GM19438 (cell line): Measurements from ENCODE around the gene NEUROD2.
"Not testable (repeated sequence)": the region's sequence is repeated elsewhere in the genome, so short reads cannot be mapped to it uniquely, and the experiment has no call there.

Experiments used
- ATAC-seq: cut with Tn5 transposase; IDR thresholded peaks from one replicate; pipeline ENCODE4 v1.9.1; 2021; ENCODE audit warnings: low read depth; ENCODE audit not compliant: unreplicated experiment

Gene NEUROD2

DNA sequence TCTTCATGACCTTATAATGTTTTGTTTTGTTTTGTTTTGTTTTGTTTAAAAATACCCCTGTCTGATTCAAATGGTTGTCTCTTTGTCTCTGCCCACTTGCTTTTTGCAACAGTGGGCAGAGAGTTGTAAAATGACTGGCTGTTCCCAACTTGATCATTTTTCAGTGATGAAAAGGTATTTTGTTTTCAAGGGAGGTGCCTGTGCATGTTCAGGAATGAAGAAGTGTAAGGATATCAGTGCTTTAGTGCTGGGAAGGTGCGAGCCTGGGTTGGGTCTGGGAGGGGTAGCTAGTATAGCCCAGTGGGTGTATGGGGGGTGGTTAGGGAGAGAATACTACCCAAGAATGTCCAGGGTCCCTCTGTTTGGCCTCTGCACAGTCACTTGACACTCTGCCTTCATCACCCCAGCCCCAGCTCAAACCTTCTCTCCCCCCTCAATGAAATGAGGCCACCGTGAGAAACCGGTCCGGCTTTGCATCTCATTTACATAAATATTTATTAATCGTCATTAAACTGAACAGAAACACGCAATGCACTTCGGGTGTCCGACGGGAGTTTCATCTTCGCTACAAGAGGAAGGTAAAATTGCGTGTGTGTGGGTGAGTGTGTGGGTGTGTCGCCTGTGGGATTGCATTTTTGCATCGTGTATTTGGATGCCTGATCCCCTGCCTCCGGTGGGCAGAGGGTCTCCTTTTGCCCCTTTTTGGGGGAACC is 4.3 kb downstream of the NEUROD2 start:
- ATAC-seq, result no peak

DNA sequence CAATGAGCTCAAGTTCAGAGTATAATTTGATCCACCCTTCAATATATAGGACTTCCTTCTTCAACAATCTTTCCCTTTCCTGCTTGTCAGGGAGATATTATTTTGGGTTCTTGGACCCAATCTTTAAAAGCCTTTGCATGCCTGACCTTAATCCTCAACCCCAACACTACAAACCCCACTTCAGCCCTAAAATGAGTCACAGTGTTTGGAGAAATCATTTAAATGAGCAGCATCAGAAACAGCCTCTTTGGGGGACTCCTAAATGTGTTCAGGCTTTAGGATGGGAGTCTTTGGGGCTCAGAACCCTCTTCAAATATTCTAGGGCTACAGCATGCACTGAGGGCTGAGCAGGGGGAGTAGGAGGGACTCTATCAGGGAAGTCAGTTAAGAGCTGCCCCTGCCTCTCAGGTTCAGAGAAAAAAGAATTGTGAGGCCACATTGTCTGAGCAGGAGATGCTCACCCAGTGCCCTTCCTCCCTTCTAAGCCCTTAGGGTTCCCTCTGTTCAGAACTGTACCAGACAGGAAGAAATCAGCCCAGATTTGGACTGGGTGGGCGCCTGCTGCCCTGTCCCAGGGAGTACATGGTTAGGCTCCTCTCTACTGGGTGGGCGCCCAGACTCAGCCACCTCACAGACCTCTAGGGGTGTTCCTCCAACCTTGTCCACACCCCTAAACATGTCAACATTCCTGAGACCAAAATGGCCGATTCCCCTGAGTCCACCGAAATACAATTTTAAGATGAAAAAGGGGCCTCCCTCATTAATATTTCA is 5.0 kb downstream of the NEUROD2 start:
- no peak for ATAC-seq

DNA sequence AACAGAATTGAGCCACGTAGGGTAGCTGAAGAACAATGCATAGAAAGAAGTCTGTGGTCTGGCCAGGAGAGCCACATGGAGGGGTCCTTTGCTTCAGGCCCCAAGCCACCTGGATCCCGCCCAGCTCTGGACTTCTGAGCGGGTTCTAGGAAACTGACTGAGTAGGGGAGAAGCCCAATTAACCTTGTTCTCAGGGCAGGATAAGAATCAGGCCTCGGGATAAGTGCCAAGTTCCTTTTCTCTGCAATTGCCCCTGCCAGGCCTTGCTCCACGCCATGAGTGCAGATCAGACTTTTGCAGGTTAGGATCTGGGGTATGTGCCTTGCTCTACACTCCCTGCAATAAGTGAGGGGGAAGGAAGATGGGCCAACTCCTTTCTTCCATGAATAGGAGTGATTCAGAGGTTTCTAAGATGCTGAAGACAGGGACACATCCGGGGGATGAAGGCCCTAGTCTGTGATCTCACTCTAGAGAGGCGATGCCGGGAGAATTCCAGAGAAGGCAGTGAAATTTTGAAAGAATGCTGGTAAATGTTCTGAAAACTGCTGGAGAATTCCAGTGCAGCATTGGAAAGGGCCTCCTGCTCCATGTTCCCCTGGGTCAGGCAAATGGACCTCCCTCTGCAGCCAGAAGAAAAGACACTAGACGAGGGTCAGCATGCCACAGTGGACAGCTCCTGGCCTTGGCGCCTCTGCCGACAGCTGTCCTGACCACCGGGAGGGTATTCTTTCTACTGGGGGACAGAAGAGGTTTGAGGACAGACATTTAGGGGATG is 5.8 kb downstream of the NEUROD2 start:
- ATAC-seq, result no peak

DNA sequence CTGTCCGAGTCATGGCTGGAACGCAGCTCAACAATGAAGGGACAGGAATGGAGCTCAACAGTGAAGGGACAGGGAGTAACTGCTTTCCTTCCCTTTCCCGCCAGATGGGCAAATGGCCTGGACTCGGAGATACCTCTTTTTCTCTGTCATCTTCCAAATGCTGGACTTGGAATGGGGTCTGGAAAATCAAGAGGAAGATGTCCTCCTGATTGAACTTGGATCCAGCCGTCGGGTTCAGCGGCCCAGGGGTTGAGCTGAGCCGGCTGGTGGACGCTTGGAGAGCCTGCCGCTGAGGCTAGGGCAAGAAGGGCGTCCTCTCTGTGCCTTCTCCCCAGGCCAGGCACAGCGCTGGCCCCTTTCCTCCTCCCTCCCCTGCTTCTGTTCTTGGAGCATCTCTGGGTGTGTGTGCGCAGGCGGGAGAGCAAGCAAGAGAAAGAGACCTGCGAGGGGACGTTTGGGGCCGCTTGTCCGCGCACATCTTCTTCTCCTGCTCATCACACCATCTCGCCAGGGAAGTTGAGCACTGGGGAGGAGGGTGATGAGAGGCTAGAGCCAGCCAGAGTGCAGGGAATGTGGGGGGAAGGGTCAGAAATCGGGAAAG is 6.6 kb downstream of the NEUROD2 start:
- ATAC-seq, result no peak

DNA sequence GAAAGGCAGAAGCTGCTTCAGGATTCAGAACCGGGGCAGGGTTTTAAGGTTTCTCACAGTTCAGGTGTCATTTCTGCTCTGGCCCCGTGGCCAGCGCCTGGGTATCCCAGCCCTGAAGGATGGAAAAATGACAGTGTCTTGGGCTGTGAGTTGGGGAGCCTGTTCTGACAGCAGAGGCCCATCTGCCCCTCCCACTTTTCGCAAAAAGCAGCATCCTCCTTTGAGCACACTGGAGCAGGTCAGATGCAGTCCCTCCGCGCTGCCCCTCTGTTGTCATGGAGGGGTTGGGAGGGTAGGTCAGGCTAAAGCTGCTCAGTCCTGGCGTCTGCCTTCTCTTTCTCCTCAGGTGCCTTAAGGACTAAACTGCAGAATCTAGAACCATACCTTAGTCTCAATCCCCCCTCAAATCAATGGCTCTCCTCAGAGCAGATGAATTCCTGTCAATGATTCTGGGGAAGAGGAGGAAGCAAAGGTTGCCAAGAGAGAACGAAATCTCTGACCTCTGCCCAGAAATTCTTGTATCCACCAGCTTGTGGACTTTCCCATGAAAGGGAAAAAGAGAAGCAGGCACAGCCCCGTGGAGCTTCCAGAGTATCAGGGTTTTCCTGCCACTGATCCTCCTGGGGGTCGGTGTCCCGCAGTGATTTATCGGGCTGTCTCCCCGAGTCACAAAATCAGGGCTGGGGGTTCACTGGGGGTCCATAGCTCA is 7.3 kb downstream of the NEUROD2 start:
- ATAC-seq, result no peak

DNA sequence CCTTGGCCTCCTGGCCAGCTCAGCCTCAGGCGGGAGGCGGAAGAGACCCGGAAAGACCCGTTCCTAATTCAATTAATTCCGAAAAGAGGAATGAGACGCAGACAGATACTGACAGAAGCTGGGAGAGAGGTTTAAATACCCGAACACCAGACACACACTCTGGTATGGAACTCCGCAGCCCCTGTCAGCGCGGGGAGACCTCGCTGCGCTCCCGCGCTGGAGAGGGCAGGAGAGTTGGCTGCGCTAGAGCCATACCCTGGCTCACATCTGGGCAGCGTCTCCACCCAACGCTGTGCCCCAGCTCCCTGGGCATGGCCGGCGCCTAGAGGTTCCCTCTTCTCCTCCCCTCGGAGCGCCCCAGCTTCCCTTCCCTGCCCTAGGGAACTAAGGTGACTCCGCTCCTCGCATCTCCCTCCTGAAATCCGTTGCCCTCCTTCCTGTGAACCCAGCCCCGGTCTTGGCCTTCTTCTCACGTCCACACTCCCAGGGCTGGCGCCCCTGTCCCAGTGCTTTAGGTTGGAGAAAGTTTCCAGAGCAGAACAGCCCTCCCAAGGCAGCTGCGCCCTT is 8.0 kb downstream of the NEUROD2 start:
- ATAC-seq, result no peak

DNA sequence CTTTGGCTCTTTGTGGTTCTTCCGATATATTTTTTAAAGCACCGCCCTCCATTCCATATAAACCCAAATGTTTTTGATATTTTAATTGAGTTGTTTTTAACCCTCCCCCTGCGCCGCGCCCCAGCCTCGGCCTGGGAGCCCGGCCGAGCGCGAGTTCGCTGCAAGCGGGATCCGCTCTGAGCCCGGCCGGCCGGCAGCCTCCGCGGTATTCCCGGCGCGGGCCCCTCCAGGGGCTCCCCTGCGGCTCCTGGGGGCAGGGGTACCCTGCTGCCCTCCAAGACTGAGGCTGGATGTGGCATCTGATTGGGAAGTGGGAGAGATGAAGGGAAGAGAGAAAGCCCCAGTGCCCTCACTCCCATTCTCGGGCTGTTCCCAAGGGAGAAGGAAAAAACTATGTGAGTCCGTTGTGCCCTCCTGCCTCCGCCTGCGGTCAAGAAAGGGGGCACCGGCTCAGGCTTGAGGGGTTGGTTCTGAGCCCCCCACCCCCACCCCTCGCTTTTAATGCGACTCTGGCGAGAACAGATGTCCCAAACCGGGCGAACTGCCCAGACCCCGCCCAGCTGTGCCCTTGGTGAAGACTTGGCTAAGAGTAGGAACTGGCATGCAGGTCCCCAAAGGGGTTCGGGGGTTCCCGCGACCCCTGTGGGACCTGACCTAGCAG is 8.6 kb downstream of the NEUROD2 start:
- no peak for ATAC-seq

DNA sequence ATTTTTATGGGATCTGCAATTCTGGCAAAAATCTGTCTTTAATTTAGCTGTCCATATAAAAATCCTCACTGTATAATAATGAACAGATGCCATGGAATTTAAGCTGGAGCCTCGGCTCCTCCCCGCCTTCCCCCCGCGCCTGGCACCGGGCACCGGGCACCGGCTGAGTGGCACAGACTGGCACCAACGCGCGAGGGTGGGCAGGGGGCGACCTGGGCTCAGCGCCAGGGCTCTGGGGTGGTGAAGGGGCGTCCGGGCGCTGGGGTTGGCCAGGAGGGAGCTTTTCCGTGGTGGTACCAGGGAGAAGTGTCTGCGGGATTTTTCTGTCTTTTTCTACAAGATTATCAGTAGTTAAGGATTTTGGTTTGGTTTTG is 9.1 kb downstream of the NEUROD2 start:
- ATAC-seq, result no peak

DNA sequence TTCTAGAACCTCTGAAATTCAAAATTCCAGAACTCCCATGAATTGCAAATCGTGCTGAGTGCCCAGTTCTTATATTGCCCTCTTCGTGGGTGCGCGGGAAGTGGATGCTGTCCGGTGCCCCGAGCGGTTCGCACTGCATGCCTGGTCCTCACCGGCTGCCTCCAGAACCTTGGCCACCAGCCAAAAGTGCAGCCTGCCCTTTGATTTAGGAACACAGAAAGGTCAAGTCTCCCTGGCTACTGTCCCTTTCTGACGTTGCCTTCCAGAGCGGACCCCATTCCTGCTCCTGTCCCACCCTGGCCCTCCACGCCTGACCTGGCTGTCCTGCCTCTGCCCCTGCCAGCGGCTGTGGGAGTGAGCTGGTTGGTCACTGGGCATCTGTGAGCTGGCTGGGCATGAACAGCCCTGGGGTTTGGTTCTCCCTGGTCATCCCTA is 9.7 kb downstream of the NEUROD2 start:
- no peak for ATAC-seq

DNA sequence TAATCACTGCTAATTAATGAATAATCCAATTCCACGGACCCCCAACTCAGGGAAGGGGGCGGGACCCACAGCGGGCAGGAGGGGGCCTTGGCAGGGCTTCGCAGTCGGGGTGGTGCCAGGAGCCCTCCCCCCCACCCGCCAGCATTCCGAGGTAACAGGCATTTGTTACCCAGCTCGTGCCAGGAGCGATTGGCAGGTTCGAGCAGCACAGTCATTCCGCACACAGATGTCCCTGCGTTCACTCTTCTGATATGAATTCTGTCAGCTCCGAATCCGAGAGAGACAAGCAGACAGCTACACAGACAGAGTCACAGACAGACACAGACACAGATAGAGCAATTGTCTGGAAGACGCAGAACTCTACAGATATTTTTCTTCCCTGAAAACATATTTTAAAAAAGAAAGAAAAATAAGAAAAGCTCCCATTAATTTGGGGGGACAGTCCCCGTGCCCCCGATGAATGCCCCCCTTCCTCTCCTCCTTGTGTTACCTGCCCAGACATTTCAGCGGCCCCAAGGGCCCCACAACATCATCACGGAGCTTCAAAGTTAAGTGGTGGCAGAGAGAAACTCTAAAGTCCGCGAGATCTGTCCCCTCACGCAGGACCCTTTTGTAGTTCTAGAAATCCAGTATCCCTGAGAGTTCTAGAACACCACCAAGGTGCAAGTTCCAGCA is 10.2 kb downstream of the NEUROD2 start:
- no peak for ATAC-seq

DNA sequence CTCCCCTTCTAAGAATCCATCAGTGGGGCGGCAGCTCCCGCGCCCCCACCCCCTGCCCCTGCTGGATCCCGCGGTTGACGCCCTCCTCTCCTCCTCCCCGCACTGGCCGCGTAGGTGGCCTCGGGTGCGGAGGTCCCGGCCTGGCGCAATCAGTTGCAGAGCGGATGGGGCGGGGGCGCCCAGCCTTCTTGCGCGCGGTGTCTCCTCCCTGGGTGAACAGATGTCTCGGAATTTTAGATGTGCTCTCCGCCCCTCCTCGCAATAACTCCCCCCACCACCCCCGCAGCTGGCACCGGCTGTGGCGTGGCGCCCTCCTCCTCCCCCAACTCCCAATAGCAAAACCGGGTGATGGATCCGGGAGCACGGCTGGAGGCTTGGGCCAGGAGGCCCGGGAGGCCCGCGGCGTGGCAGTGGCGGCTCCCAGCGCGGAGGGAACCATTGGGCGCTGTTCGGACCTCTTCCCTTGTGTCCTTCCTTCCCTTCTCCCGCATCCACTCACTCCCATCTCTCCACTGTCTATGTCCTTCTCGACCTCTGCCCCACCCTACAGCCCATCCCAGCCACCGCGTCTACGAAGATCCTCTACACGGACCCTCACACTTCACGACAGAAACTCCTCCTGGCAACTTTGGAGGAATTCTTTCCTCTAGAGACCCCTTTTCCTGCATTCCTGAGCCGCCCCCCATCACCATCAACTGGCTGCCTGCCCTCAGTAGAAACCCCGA is 11.0 kb downstream of the NEUROD2 start:
- ATAC-seq, result no peak

DNA sequence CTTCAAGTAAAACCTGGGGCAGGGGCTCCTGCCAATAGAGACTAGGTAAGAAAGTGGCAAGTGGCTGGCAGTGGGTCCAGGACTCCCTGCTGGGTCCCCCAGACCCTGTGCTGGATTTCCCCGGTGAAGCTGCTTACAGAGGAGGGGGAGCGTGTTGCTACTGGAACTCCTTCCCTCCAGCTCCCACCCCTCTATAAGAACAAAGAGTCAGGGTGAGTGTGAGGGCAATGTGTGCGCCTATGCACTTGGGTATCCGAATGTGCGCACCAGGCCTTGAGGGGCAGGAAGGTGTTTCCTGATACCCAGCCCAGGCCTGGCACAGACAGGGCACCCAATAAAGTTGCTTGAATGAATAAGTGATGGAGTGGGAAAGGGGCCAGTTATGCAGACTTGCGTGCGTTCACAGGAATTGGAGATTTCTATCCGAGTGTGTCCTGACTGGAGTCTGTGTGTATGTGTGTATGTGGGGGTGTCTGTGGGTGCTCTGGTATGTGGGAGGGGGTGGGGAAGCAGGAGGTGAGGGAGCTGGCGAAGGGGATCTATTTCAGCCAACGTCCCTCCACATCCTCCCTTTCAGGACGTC is 11.7 kb downstream of the NEUROD2 start:
- ATAC-seq, result no peak

DNA sequence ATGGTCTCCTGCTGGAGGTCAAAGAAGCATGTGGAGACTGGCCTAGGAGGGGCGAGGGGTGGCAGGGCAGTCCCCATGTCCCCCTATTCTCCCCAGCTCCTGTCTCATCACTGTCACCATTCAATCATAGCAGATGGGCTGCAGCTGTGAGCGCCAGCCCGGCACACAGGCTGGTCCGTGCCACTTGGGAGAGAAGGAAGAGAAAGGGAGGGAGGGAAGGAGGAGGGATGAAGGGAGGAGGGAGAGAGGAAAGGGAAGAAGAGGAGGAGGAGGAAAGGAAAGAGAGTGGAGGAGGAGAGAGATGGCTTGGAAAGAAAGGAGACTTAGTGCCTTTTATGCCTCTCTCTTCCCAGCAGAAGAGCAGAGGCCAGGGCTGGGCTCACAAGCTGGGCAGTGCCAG is 12.4 kb downstream of the NEUROD2 start:
- no peak for ATAC-seq

DNA sequence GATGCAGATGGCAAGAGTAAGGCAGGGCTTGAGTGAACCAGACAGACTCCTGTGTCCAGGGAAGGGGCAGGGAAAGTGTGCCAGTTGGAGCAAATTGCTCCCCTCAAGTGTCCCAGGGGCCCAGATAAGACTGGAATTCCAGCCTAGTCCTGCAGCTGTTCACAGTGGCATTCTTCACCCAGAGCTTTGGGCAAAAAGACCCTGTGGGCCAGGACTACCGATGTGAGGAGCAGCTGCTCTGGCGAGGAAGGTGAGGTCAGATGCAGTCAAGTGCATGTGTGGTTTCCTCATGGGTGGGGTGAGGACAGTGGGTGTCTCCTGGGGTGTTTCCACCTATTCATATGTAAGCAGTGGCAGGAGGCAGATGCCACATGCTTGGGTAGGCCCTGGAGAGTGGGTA is 14.3 kb downstream of the NEUROD2 start:
- ATAC-seq, result no peak

DNA sequence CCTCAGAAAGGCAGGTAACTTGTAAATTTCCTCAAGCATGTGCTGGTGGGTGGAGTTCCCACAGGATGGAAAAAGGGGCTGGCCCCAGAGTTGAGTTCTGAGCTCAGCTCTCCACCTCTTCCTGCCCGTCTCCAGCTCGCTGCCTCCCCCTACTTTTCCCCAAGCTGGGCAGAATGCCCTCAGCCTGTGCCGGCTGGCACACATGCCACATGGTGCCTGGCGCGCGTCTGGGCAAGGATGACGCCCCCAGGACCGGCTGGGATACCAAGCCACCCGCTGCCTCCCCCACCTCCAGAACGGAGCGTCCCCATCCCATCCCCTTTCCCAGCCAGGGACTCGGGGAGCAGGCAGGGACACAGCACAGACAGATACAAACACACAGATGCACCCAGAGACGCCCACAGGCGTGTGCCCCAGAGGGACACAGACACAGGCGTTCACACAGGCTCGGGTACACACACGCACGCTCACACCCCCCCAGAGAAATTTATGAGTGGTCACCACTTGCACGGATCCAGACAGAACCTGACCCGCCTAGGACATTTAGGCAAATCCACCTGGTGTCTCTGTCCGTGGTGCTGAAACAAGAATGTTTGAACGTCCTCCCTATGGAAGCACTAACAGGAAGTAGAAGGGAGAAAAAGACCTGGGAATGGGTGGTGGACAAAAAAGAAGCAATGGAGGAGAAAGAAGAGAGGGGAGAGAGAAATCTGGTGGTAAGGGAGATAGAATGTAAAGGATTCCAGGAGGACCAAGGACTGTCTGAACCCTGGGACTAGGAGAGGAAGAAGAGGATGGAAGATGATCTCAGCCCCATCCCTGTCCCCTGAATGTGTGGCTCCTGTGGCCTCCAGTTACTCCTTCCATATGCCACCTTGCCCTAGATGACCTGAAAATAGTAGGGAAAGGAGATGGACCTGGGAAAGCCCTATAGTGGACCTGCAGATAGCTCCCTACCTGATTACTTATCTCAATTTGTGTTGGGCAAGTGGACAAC is 15.5 kb downstream of the NEUROD2 start:
- ATAC-seq, result no peak

DNA sequence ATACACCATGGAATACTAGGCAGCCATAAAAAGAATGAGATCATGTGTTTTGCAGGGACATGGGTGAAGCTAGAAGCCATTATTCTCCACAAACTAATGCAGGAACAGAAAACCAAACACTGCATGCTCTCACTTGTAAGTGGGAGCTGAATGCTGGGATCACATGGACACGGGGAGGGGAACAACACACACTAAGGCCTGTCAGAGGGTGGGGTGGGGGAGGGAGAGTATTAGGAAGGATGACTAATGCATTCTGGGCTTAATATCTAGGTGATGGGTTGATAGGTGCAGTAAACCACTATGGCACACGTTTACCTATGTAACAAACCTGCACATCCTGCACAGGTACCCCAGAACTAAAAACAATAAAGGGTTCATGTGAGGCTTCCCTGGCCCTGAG is 17.5 kb downstream of the NEUROD2 start:
- ATAC-seq, result not testable (repeated sequence)

DNA sequence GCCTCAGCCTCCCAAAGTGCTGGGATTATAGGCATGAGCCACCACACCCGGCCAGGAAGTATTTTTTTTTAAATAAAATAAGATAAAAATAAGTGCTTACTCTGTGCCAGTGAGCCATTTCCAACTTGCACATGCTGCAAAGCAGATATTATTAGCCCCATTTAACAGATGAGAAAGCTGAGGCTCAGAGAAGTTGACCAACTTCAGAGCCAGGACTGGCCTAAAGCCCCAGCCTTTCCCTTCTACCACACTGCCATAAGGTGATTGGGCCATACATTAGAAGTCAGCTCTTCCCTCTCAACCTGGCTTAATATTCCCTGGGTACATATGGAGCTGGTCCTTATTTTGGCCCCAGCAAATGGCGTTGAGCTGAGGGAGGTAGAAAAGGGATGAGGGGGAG is 25.1 kb downstream of the NEUROD2 start:
- no peak for ATAC-seq
